ENCODE measurements around the gene CYB561.

- TF ChIP-seq, protein P1, sequence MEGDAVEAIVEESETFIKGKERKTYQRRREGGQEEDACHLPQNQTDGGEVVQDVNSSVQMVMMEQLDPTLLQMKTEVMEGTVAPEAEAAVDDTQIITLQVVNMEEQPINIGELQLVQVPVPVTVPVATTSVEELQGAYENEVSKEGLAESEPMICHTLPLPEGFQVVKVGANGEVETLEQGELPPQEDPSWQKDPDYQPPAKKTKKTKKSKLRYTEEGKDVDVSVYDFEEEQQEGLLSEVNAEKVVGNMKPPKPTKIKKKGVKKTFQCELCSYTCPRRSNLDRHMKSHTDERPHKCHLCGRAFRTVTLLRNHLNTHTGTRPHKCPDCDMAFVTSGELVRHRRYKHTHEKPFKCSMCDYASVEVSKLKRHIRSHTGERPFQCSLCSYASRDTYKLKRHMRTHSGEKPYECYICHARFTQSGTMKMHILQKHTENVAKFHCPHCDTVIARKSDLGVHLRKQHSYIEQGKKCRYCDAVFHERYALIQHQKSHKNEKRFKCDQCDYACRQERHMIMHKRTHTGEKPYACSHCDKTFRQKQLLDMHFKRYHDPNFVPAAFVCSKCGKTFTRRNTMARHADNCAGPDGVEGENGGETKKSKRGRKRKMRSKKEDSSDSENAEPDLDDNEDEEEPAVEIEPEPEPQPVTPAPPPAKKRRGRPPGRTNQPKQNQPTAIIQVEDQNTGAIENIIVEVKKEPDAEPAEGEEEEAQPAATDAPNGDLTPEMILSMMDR (IDR thresholded peaks at IDR 0.05; ENCODE audit: low read length), result no peak
- TF ChIP-seq EZH2 (optimal IDR thresholded peaks at IDR 0.05; ENCODE audit: low read depth, low read length) (no peak), EZH2phosphoT487 (IDR thresholded peaks at IDR 0.05; ENCODE audit: low read length) (no peak)
Measured at GRCh38 chr17:63463771-63464170, 17.7 kb upstream of the CYB561 start.

Measured in MM.1S (cell line).